Upper lobe of right lung (tissue), 1 donor: Measurements from ENCODE around the gene NPLOC4. TPM values are rescaled to one million over a fixed set of nuclear protein-coding genes. Genes with fewer than 3 reads are reported as not detected.
"Not testable (repeated sequence)": the region's sequence is repeated elsewhere in the genome, so short reads cannot be mapped to it uniquely, and the experiment has no call there.

Experiments used
- ATAC-seq: fragments of 200-7000 bp; cut with Tn5 transposase; one replicate; pipeline ENCODE4 v1.9.1; 2020; ENCODE audit warnings: mild to moderate bottlenecking, moderate library complexity
- DNase-seq: peaks from one replicate; pipeline ENCODE4 v3.0.0-alpha.2; 2020
- H3K27ac ChIP-seq: fragments of 200-600 bp; one replicate; pipeline ENCODE4 v1.8.0; 2022
- H3K27me3 ChIP-seq: fragments of 200-600 bp; one replicate; pipeline ENCODE4 v1.8.0; 2022; ENCODE audit warnings: mild to moderate bottlenecking
- H3K36me3 ChIP-seq: fragments of 200-600 bp; one replicate; pipeline ENCODE4 v1.8.0; 2022
- H3K4me1 ChIP-seq: fragments of 200-600 bp; one replicate; pipeline ENCODE4 v1.8.0; 2022
- H3K4me3 ChIP-seq: fragments of 200-600 bp; one replicate; pipeline ENCODE4 v1.8.0; 2022; ENCODE audit warnings: mild to moderate bottlenecking
- H3K9me3 ChIP-seq: fragments of 200-600 bp; one replicate; pipeline ENCODE4 v1.8.0; 2022
- CTCF ChIP-seq: fragments of 200-600 bp; IDR thresholded peaks from one replicate; pipeline ENCODE4 v1.8.0; 2022; ENCODE audit warnings: antibody characterized with exemption
- intact Hi-C: fragments of 100-400 bp; cut with DNase I; formaldehyde crosslinking; loops from one replicate; pipeline ENCODE4 v1.11.0; 2022
- total RNA-seq: library from RNA; stranded (reverse); fragmentation: NEBNext Ultra II Directional; extraction: Animal tissue kit (Norgen Biotek cat#: 25700); gene quantifications from one replicate; pipeline ENCODE4 v1.2.1, GENCODE V29; 2021
- donor health status: DM: no; HTN: yes; CAD: no; lungs with severe emphysema.

NPLOC4 gene
- total RNA-seq, 1 donor from 2014 or later, result 93.6 TPM

DNA sequence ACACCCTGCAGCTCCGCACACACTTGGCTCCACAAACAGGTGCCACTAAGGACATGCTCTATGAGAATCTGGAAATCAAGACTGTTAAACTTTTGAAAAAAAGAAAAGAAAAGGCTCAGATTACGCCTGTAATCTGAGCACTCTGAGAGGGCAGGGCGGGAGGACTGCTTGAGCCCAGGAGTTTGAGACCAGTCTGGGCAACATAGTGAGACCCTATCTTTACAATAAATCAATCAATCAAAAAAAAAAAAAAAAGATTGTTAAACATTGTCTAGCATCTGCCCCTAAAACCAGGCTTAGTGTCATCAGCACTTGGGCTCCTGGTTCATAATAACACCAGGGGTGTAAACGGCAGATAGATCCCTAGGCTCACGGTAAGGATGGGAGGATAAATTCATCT lies 47.3 kb downstream of the NPLOC4 start:
- no peaks in the 10 kb centered on the region for H3K4me1 ChIP-seq
- H3K36me3 ChIP-seq, result peaks cover 97% of the 10 kb centered on the region
- no peak overlapping the region for H3K4me3 ChIP-seq
- intact Hi-C loops, result loop anchor here (10.0 kb wide), 1 partner anchor 335 kb away; no protein-coding TSS in a partner anchor
- no peak overlapping the region for H3K27ac ChIP-seq
- H3K27me3 ChIP-seq, result no peaks in the 10 kb centered on the region
- ATAC-seq (no peak), DNase-seq (no peak)
- H3K9me3 ChIP-seq, result no peaks in the 10 kb centered on the region
- TF ChIP-seq CTCF, result no peak

- intact Hi-C loops, result loop anchor here (10.0 kb wide), 1 partner anchor 331 kb away; no protein-coding TSS in a partner anchor
- Histone ChIP-seq H3K27ac (no peak overlapping the region), H3K4me1 (no peaks in the 10 kb centered on the region), H3K4me3 (no peak overlapping the region), H3K36me3 (peaks cover 97% of the 10 kb centered on the region), H3K9me3 (no peaks in the 10 kb centered on the region), H3K27me3 (no peaks in the 10 kb centered on the region)
- ATAC-seq, result no peak
- DNase-seq, result no peak
- TF ChIP-seq CTCF, result no peak
These were observed 50.8 kb downstream of the NPLOC4 start for GRCh38 chr17:81586096-81586495.

- not testable (repeated sequence) for ATAC-seq
These were observed 52.1 kb downstream of the NPLOC4 start for GRCh38 chr17:81584771-81585170.

DNA sequence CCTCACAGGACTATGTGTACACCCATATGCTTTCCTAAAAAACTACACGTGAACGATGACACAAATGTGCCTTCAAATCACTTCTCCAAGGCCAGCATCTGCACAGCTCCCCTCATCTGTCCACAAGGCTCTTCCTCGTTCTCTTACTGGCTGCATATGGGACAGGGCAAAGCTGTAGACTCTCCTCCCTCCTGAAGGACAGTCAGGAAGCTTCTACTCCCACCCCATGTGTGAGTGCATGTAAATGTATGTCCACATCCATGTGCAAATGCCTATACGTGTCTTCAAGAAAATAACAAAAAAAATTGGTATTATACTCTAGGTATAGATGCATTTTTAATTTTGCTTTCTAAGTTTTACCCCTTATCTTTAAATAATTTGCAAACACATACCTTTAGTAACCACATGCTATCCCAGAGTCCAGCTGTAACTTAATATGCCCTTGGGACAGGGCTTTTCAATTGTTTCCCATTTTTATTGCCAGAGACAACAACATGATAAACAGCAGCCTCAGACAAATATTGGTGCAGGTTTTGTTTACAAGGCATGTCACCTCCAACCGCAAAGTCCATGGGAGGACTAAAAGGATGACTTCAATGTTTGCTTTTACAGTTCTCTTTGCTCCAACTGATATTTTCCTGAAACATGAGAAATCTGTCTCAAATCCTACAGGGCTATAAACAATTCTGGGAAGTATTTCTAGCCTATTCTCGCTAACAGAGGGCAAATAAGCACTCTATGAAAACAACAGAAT lies 53.1 kb downstream of the NPLOC4 start:
- Histone ChIP-seq H3K4me3 (no peak overlapping the region), H3K4me1 (no peaks in the 10 kb centered on the region), H3K27ac (no peak overlapping the region), H3K36me3 (peaks cover 93% of the 10 kb centered on the region), H3K27me3 (no peaks in the 10 kb centered on the region), H3K9me3 (no peaks in the 10 kb centered on the region)
- no peak for DNase-seq
- no peak for ATAC-seq
- intact Hi-C loops, result loop anchor here (10.0 kb wide), 1 partner anchor 329 kb away; no protein-coding TSS in a partner anchor
- TF ChIP-seq CTCF, result no peak

More at GRCh38 chr17:81584771-81585170, 52.1 kb downstream of the NPLOC4 start:
- not testable (repeated sequence) for H3K27me3 ChIP-seq, H3K9me3 ChIP-seq, H3K27ac ChIP-seq, DNase-seq, H3K4me1 ChIP-seq, H3K4me3 ChIP-seq
- intact Hi-C loops, result loop anchor here (10.0 kb wide), 1 partner anchor 330 kb away; no protein-coding TSS in a partner anchor
- H3K36me3 ChIP-seq, result peaks cover 95% of the 10 kb centered on the region

DNA sequence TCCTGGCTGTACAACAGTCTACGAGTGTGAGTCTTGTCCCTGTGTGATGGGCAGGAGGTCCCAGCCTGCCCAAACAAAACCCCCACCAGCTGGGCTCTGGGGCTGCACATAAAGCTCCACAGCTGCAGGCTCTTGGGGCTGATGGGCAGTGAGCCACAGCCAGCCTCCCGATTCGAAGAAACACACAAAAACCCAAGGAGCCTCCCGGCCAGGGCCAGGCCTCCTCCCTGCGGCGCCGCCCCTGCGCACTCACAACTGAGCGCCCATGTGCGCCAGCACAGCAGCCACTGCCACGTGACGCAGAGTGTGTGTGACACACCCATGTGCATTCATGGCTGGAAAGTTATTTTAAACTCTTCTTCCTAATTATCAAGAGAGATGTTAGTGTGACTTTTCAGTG lies 54.2 kb downstream of the NPLOC4 start:
- Histone ChIP-seq H3K9me3 (no peaks in the 10 kb centered on the region), H3K27ac (no peak overlapping the region), H3K36me3 (peaks cover 90% of the 10 kb centered on the region), H3K27me3 (no peaks in the 10 kb centered on the region), H3K4me3 (no peak overlapping the region), H3K4me1 (no peaks in the 10 kb centered on the region)
- no peak for DNase-seq
- intact Hi-C loops, result loop anchor here (10.0 kb wide), 1 partner anchor 328 kb away; no protein-coding TSS in a partner anchor
- ATAC-seq, result no peak
- TF ChIP-seq CTCF, result no peak

- no peak for DNase-seq
- peaks cover 88% of the 10 kb centered on the region for H3K36me3 ChIP-seq
These were observed 54.6 kb downstream of the NPLOC4 start for GRCh38 chr17:81582341-81582740.

More at GRCh38 chr17:81582341-81582740, 54.6 kb downstream of the NPLOC4 start:
- no peaks in the 10 kb centered on the region for H3K9me3 ChIP-seq
- no peak overlapping the region for H3K4me3 ChIP-seq
- H3K27ac ChIP-seq, result no peak overlapping the region
- TF ChIP-seq CTCF, result no peak
- no peaks in the 10 kb centered on the region for H3K27me3 ChIP-seq
- no peaks in the 10 kb centered on the region for H3K4me1 ChIP-seq
- intact Hi-C loops, result loop anchor here (10.0 kb wide), 1 partner anchor 328 kb away; no protein-coding TSS in a partner anchor
- ATAC-seq, result no peak
